ENCODE data around the gene MYCN. TPM values are rescaled to one million over a fixed set of nuclear protein-coding genes. Genes with fewer than 3 reads are reported as not detected.

Gene MYCN
- polyA plus RNA-seq, 1 donor = 5.5 TPM

DNA sequence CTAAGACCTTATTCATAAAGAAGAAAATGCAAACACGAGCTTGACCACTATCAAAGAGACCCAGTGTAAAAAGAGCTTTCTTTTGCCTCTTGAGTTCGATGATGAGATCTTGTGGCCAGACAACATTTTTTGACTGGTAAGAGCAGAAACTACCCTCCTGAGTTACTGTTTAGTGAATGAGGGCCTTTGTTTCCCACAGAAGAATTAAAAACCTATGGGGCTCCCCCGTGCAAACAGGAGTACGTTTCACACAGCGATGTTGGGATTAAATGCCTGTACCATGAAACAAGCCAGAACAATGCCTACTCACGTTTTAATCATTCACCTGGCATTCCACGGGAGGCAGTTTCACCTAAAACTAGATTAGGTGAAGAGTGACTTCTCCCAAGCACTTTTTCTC lies 36.0 kb downstream of the MYCN start:
- no peak for DNase-seq (ENCODE audit: low read depth)

DNA sequence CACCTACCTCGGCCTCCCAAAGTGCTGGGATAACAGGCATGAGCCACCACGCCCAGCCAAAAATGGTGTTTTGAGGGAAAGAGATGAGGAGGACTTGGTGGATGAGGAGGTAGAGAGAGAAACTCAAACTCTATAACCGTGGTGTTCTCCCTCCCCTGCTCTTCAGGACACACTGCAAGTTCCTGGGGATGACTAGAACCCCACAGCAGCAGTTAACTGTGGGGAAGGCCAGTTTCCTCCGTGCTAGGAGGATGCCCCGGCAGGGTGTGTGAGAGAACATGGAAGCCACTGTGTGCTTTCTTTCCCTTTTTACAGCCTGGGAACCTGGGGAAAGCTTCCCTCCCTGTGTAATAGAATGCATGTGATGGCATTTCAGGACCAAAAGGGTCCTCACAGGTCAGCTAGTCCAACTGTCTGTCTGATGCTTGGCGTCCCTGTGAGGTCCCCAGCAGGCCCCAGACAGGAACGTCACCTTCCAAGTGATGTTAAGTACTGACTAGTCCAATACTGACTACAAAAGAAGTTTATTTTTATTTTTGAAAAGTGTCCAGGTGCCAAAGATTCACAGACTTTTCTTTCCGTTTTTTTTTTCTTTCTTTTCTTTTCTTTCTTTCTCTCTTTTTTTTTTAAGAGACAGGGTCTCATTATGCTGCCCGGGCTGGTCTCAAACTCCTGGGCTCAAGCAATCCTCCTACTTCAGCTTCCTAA lies 38.9 kb downstream of the MYCN start:
- DNase-seq (ENCODE audit: low read depth) = no peak

DNA sequence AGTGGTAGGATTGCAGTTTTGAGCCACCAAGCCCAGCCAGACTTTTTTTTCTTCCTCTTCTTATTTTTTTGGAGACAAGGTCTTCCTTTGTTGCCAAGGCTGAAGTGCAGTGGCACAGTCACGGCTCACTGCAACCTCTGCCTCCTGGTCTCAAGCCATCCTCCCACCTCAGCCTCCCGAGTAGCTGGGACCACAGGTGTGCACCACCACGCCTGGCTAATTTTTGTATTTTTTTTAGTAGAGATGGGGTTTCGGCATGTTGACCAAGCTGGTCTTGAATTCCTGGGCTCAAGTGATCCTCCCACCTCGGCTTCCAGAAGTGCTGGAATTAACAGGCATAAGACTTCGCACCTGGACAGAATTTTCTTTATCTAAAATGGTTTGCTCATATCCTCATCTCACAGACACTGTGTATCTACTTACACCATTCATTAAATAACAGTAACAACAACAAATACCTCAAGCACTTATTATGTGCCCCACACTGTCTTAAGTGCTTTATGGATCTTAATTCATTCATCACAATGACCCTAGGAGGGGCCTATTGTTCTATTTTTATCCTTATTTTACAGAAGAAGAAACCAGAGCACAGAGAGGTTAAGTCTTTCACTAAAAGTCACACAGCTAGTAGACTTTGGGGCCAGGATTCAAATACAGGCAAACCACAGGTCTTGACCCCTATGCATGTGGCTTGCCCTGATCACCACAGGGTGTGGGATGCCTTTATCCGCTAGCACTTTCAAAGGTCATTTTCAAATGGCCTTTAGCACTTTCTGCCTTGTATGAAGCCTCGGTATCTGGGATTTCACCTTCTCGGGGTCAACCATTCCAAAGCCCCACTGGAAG lies 39.6 kb downstream of the MYCN start:
- DNase-seq (ENCODE audit: low read depth) = no peak

DNA sequence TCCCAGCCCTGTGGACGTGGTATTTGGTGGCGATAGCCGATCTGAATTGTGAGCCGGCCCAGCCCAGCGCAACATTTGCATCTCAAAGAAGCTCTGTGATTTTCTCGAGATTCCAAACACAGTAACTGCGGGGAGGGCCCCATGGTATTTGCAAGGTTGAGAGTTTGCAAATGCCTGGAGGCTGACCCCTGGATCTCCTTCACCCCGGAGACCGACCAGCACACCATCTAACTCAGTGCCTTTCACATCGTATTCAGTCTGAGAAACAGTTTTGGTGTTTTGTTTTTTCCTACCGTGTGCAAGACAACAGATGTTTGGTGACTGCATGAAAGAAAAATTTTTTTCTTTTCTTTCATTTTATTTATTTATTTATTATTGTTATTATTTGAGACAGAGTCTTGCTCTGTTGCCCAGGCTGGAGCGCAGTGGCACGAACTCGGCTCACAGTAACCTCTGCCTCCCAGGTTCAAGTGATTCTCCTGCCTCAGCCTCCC lies 40.3 kb downstream of the MYCN start:
- DNase-seq (ENCODE audit: low read depth) = no peak

DNA sequence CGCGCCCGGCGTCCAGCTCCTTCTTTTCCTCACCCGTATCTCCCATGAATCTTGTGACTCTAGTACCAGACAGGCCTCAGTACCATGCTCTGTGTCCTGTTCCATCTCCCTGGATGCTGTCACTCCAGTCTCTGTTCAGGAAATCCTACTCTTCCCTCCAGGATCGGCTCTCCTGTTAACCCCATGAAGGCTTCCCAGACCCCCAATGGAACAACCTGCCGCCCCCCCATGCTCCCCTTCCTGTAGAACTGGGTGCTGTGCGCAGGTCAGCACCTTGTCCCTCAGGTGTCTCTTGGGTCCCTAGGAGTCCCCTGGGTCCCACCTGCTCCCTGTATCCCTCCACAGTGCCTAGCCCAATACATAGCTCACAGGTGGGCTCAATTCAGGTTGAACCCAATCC lies 41.3 kb downstream of the MYCN start:
- DNase-seq (ENCODE audit: low read depth) = no peak

DNA sequence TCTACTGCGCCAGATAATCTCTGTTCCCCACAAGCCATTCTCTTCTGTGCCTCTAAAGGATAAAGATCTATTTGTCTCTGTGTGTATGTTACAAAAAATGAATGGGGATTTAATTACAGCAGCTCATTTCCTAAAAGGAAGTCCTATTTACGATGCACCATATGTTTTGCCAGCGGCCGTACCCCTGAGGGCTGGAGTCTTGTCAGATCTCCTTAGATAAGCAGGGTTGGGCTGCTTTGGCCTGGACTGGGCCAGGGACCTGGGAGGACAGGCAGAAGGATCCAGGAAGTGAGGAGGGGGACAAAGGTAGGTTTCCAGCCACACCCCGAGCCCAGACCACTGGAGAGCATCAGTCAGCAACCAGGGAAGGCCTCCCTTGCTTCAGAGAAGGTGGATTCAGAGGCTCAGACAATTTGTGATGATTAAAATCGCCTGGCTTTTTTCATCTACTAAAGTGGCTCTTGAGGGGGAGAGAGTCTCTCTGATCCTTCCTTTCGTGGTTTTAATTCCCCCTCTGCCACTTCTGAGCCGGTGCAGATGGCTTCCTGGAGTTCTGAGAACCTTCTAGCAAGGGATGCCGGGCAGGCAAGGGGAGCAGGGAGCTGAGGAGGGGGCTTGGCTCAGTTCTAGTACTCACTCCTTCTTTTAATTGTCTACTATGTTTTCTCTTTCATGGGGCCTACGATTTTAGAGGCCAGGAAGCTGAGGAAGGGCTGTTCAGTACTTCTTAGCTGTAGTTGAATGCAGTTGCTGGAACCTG lies 42.1 kb downstream of the MYCN start:
- DNase-seq (ENCODE audit: low read depth) = no peak

DNA sequence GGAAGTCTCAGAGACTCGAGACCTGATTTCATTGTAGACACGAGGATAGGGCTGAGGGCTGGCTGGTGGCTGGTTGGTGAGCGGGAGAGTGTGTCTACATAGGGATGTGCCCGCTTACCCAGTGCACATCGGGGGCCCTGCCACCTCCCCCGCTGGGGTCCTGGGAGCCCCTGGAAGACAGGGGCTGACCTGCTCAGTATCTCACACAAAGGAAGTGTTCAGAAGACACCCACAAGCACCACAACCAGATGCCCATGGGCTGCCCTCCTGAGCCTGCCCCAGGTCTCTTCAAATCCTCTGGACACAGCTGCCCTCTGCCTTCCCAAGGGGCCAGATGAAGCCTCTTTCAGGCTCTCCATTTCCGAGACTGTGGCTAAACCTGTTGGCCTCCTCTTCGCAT lies 43.1 kb downstream of the MYCN start:
- DNase-seq (ENCODE audit: low read depth) = no peak

DNA sequence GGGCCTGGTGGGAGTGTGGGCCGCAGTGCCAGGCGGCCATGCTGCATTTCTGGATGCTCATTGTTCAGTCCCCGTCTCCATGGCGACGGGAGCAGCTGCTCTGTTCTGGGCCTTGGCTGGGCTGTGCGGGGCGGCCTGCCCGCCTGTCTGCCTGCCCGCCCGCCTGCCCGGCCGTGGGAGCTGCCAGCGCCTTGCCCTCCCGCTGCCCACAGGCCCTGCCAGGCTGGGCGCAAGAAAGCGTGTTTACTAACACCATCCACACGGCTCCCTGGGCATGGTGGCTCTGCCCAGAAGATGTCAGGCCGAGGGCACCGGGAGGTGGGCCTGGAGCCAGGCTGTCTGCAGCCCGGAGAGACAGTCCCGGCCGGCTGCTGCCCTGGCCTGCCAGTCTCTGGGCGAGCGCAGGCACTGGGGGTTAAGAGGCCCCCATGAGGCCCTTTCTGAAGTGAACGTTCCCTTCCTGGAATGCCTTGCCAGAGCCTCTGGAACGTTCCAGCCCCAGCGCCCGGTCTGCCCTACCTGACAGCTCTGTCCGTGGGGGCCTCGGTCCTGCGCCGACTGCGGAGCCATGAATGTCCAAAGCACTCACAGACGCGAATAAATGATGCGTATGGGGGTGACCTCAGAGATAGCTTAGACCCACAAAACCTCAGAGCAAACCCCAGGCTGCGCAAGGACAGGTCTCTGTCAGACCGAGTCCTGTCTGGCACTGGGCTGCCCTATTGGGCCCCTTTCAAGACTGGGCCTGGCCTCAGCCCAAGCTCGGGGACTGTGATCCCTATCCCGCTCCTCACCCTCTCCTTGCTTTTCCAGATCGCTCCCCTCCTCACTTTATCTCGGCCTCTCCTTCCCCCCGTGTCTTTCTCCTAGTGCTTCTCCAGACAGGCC lies 44.3 kb downstream of the MYCN start:
- no peak for DNase-seq (ENCODE audit: low read depth)

DNA sequence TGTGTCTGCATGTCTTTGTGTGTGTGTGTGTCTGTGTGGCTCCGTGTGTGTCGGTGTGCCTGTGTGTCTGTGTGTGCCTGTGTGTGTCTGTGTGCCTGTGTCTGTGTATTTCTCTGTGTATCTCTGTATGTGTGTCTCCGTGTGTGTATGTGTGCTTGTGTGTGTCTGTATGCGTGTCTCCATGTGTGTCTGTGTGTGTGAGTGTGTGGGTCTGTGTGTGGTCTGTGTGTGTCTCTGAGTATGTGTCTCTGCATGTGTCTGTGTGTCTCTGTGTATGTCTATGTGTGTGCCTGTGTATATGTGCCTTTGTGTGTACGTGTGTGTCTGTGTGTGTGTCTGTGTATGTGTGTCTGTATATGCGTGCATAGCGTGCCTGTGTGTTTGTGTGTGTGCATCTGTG lies 45.2 kb downstream of the MYCN start:
- DNase-seq (ENCODE audit: low read depth) = no peak

DNA sequence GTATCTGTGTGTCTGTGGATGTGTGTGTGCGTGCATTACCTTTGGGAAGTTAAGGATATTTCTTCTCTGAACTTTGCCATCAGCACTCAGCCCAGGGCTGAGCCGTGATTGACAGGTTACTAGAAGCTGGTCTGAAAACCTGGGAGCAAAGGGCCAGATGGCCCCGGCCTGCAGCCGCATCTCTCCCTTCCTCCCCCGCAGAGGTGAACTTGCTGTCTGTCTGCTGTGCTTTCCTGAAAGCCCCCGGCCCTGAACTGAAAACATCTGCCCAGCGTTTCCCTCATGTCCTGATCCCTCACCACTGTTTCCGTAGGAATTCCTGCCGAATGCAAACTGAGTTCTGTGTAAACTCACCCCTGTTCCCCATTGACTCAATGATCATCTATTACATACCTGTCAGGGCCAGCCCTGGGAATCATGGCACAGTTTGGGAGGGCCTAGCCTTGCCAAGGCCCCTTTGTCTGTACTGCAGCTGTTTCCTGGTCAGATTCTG lies 45.8 kb downstream of the MYCN start:
- DNase-seq (ENCODE audit: low read depth) = no peak

DNA sequence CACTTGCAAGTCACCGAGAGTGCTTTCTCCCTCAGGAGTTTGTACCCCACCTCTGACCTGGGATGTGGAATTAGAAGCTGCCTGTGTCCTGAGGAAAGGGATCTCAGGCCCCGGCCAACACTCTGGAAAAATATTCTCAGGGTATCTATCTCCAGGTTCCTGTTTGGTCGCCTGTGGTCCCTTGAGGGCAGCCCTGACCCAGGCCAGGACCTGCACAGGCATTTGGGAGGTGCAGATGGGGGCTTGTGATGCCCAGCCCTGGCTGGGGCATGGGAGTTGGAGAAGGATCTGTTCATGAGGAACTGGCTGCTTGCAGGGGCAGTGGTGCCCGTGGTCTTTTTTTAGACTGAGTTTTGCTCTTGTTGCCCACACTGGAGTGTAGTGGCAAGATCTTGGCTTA lies 46.3 kb downstream of the MYCN start:
- DNase-seq (ENCODE audit: low read depth) = no peak

DNA sequence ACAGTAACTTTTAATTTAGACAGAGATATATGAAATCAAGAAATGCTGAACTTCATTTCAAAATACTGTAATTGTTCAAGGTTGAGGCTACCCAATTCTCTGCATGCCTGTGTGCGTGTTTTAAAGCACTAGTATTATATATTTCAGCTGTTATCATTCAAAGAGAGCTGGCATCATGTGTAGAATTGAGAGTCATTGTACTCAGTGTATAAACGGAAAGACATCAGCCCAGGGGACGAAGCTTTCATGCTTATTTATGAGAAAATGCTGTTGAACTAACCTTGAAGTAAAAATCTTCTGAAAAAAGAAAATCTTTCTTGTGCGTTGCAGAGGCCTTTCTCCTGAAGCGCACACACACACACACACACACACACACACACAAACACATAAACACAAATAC lies 48.4 kb downstream of the MYCN start:
- DNase-seq (ENCODE audit: low read depth) = no peak

DNA sequence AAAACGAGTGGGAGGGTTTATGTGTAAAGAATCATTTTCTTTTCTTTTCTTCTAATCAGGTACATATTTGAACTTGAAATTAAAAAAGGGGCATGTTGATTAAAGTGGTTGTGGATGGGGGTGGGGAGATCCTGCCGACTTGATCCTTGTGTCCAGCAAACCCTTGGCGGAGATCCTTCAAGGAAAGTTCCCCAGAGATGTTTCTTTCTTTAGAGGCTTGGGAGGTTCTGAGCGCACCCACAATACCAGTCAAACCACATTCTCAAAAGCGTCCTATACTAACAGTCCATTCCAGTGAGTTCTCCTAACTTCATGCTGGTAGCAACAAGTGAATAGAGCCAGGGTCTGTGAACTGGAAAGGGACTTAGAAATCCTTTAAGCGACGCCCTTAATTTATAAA lies 49.2 kb downstream of the MYCN start:
- DNase-seq (ENCODE audit: low read depth) = no peak

DNA sequence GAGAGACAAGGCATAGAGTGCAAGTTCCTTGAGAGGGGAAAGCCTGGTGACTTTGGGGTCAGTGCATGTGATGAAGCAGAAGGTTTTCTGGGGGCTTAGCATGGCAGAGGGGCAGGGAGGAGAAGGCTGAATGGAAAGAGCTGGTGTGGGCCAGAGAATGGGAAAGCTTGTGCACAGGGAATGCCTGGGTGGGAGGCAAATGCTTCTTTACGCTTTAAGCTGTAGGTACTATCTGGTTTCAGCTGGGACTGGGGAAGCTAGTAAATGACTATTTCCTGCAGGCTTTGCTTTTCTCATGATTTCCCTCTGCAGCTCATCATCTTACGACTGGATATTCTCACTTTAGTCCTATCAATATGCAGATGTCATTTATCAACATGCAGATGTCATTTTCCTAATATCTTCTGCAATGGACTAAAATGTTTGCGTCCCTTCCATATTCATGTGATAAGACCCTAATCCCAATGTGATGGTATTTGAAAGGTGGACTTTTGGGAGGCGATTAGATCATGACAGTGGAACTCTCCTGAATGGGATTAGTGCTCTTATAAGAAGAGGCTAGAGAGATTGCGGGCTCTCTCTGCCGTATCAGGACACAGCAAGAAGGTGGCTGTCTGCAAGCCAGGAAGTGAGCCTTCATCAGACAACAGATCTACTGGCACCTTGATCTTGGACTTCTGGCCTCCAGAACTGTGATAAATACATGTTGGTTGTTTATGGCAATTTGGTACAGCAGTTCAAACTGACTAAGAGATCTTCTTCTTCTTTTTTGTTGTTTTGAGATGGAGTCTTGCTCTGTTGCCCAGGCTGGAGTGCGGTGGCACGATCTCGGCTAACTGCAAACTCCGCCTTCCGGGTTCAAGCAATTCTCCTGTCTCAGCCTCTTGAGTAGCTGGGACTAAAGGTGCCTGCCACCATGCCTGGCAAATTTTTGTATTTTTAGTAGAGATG lies 50.1 kb downstream of the MYCN start:
- no peak for DNase-seq (ENCODE audit: low read depth)

DNA sequence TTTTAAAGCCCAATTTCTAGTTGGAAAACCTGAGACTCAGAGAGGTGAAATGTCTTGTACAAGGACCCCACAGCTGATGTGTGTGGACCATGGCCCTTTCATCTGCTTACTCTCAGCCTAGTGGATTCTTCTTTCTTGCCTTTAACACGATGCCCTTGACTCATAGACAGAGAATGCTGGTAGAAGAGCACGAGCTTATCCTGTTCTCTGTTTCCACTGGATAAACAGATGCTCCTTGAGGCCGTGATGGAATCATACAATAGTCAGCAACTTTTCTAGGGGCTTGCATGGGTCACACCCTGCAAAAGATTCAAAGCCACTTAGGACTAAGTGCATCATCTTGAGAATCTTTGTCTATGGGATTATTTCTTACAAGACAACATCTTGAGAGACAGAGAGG lies 50.9 kb downstream of the MYCN start:
- DNase-seq (ENCODE audit: low read depth) = no peak

DNA sequence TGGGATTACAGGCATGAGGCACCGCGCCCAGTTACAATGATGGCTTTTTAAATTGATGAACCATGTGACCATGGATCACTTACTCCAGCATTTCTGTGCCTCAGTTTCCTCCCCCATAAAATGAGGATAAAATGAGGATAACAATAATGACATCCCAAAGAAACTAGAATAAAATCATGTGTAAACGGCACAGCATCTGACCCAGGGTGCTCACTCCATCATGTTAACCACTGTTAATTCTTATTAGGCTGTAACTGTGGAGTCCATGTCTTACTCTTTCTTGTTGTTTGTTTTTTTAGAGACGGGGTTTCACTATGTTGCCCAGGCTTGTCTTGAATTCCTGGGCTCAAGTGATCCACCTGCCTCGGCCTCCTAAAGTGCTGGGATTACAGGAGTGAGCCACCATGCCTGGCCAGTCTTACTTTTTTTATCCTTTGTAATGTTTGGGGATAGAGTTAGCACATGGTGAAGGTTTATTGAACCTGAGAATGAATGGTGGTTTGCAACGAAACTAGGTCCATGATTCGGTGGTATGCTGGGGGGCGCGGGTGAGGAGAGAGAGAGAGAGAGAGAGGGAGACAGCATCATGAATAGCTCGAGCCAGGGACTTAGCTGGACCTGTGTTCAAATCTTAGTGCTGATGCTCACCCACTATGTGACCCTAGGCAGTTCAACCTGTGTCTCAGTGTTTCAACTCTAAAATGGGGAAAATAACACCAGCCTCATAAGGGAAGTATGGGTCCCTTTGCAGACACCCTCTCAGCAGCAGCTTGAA lies 52.3 kb downstream of the MYCN start:
- no peak for DNase-seq (ENCODE audit: low read depth)

DNA sequence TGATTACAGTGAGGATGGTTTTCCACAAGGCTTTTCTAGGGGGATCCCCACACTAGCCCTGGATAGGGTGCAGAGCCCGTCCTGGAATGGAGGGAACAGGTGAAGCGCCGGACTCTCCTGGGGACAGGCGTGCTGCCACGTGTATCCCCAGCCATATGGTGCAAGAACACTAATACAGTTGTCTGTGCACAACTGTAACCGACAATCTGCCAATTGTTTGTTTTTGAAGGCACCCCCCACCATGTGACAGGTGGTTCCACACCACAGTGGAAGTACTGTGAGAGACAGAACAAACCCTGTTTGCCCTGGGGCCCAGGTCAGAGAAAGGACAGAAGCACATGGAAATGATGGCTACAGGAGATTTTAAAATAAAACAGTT lies 52.9 kb downstream of the MYCN start:
- no peak for DNase-seq (ENCODE audit: low read depth)

DNA sequence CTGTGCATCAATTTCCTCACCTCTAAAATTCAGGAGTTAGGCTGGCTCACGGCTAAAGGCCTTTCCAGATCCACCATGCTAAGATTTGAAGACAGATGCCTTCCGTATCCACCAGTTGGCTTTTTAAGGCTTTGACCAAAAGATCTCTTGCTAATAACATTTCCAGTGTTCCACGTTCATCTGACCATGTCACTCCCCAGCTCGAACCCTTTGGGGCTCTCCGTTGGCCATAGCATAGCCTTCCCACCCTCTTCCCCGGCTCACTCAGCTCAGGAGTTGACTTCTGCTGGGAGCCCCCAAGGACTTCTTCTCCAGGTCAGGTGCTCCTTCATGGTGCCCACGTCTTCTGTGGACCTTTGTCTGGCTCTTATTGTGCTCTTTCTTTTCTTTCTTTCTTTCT lies 53.3 kb downstream of the MYCN start:
- DNase-seq (ENCODE audit: low read depth) = no peak

DNA sequence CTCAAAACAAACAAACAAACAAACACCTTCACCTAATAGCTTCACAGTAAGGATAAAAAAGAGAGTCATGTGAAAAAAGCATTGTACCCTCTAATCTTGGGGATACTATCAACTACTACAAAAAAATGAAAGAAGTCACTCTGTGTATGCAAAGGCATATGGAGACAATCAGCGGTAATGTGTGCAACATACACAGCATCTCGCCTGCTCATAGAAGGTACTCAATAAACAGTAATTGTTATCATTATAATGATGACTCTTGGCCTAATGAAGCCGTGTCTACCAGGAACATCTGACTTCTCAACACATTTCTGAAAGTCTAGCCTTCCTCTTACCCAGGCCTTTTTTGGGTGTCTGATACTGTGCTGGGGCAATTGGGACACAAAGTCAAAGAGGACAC lies 55.3 kb downstream of the MYCN start:
- DNase-seq (ENCODE audit: low read depth) = no peak

Measured in forelimb muscle (tissue), 1 donor.